H9 (cell line): ENCODE results near the gene PLXNA4. TPM values are rescaled to one million over a fixed set of nuclear protein-coding genes. Genes with fewer than 3 reads are reported as not detected.

Experiments used
- DNase-seq: peaks from one replicate; pipeline ENCODE4 v3.0.0-alpha.2; 2017
- H2AFZ ChIP-seq: one replicate; pipeline ENCODE4 v1.6.1; 2013; ENCODE audit warnings: mild to moderate bottlenecking, low read length, control low read depth, moderate library complexity
- H2AK5ac ChIP-seq: 2 replicates; pipeline ENCODE4 v1.6.1; 2013; ENCODE audit warnings: low read length, control low read depth, mixed read lengths; ENCODE audit not compliant: insufficient read length
- H2BK120ac ChIP-seq: one replicate; pipeline ENCODE4 v1.6.1; 2013; ENCODE audit warnings: low read depth, mild to moderate bottlenecking, low read length, control low read depth, inconsistent platforms; ENCODE audit not compliant: poor library complexity, severe bottlenecking
- H2BK12ac ChIP-seq: 2 replicates; pipeline ENCODE4 v1.6.1; 2013; ENCODE audit warnings: low read length, control low read depth, mixed read lengths, low read depth; ENCODE audit not compliant: insufficient read length
- H2BK15ac ChIP-seq: 2 replicates; pipeline ENCODE4 v1.6.1; 2013; ENCODE audit warnings: low read depth, low read length, control low read depth
- H2BK20ac ChIP-seq: one replicate; pipeline ENCODE4 v1.6.1; 2013; ENCODE audit warnings: low read depth, mild to moderate bottlenecking, low read length, control low read depth, inconsistent platforms; ENCODE audit not compliant: poor library complexity, severe bottlenecking
- H2BK5ac ChIP-seq: 2 replicates; pipeline ENCODE4 v1.6.1; 2013; ENCODE audit warnings: low read length, control low read depth, mixed read lengths; ENCODE audit not compliant: insufficient read length
- H3K14ac ChIP-seq: 2 replicates; pipeline ENCODE4 v1.6.1; 2013; ENCODE audit warnings: low read length, control low read depth; ENCODE audit not compliant: insufficient read depth
- H3K18ac ChIP-seq: 2 replicates; pipeline ENCODE4 v1.6.1; 2013; ENCODE audit warnings: low read depth, mild to moderate bottlenecking, mixed read lengths, low read length, control low read depth; ENCODE audit not compliant: insufficient read length
- H3K23ac ChIP-seq: 2 replicates; pipeline ENCODE4 v1.6.1; 2013; ENCODE audit warnings: low read length, control low read depth, mixed read lengths, low read depth; ENCODE audit not compliant: insufficient read length
- H3K23me2 ChIP-seq: 2 replicates; pipeline ENCODE4 v1.6.1; 2013; ENCODE audit warnings: low read depth, mild to moderate bottlenecking, mixed read lengths, low read length, control low read depth; ENCODE audit not compliant: insufficient read length, poor library complexity, severe bottlenecking
- H3K27ac ChIP-seq: 2 replicates; pipeline ENCODE4 v1.5.1; 2013; ENCODE audit warnings: low read length, control low read depth, mixed read lengths, low read depth; ENCODE audit not compliant: insufficient read length
- H3K27me3 ChIP-seq: 2 replicates; pipeline ENCODE4 v1.6.1; 2013; ENCODE audit warnings: low read length, control low read depth, inconsistent platforms; ENCODE audit not compliant: insufficient read depth
- H3K4ac ChIP-seq: 2 replicates; pipeline ENCODE4 v1.6.1; 2013; ENCODE audit warnings: low read depth, mild to moderate bottlenecking, control low read depth, inconsistent platforms, low read length, moderate library complexity
- H3K4me1 ChIP-seq: 2 replicates; pipeline ENCODE4 v1.6.1; 2013; ENCODE audit warnings: low read length, control low read depth, inconsistent platforms; ENCODE audit not compliant: insufficient read depth
- H3K4me2 ChIP-seq: 2 replicates; pipeline ENCODE4 v1.6.1; 2013; ENCODE audit warnings: low read length, control low read depth, mixed read lengths; ENCODE audit not compliant: insufficient read length, insufficient read depth
- H3K56ac ChIP-seq: 2 replicates; pipeline ENCODE4 v1.6.1; 2013; ENCODE audit warnings: low read depth, mild to moderate bottlenecking, mixed read lengths, low read length, control low read depth; ENCODE audit not compliant: insufficient read length
- H3K79me1 ChIP-seq: 2 replicates; pipeline ENCODE4 v1.6.1; 2013; ENCODE audit warnings: low read depth, mild to moderate bottlenecking, moderate library complexity, low read length, control low read depth, inconsistent platforms; ENCODE audit not compliant: insufficient read depth, poor library complexity, severe bottlenecking
- H3K79me2 ChIP-seq: 2 replicates; pipeline ENCODE4 v1.6.1; 2013; ENCODE audit warnings: low read length, control low read depth, inconsistent platforms; ENCODE audit not compliant: insufficient read depth
- H3K9ac ChIP-seq: 2 replicates; pipeline ENCODE4 v1.6.1; 2013; ENCODE audit warnings: low read length, control low read depth, mixed read lengths; ENCODE audit not compliant: insufficient read length; ENCODE audit errors: extremely low read depth
- H3K9me3 ChIP-seq: one replicate; pipeline ENCODE4 v1.6.1; 2013; ENCODE audit warnings: low read depth, low read length, inconsistent platforms; ENCODE audit not compliant: control insufficient read depth
- H3T11ph ChIP-seq: one replicate; pipeline ENCODE4 v1.6.1; 2013; ENCODE audit warnings: mild to moderate bottlenecking, low read length, control low read depth, inconsistent platforms
- H4K20me1 ChIP-seq: one replicate; pipeline ENCODE4 v1.6.1; 2013; ENCODE audit not compliant: control insufficient read depth, insufficient read length, insufficient read depth
- H4K5ac ChIP-seq: 2 replicates; pipeline ENCODE4 v1.6.1; 2013; ENCODE audit warnings: low read depth, mild to moderate bottlenecking, mixed read lengths, low read length, control low read depth; ENCODE audit not compliant: insufficient read length
- H4K8ac ChIP-seq: replicated peaks from 2 replicates; pipeline ENCODE4 v1.6.1; 2013; ENCODE audit warnings: low read length, control low read depth, mixed read lengths, low read depth; ENCODE audit not compliant: insufficient read length
- H4K91ac ChIP-seq: 2 replicates; pipeline ENCODE4 v1.6.1; 2013; ENCODE audit warnings: low read depth, mild to moderate bottlenecking, moderate library complexity, mixed read lengths, low read length, control low read depth; ENCODE audit not compliant: insufficient read length
- H3K27ac Mint-ChIP-seq, 3 experiments: 2 replicates in 2 of 3; 3 replicates in 1 of 3; pipeline ENCODE4 v1.8.0; 2020 to 2021; ENCODE audit warnings: mixed read lengths in 3 of 3, mild to moderate bottlenecking in 1 of 3, moderate library complexity in 1 of 3
- H3K27me3 Mint-ChIP-seq: 2 replicates; pipeline ENCODE4 v1.8.0; 2021; ENCODE audit warnings: low read depth, mild to moderate bottlenecking, moderate library complexity, mixed read lengths
- H3K36me3 Mint-ChIP-seq, 3 experiments: 2 replicates in 2 of 3; 3 replicates in 1 of 3; pipeline ENCODE4 v1.8.0; 2020 to 2021; ENCODE audit warnings: low read depth in 3 of 3, mixed read lengths in 3 of 3; ENCODE audit not compliant: insufficient read depth in 1 of 3
- H3K4me1 Mint-ChIP-seq, 2 experiments: 2 replicates each; pipeline ENCODE4 v1.8.0; 2020; ENCODE audit warnings: mixed read lengths in 2 of 2
- H3K4me3 Mint-ChIP-seq, 2 experiments: 2 replicates in 1 of 2; 3 replicates in 1 of 2; pipeline ENCODE4 v1.8.0; 2020 to 2021; ENCODE audit warnings: mild to moderate bottlenecking in 2 of 2, mixed read lengths in 2 of 2, moderate library complexity in 1 of 2
- H3K9me3 Mint-ChIP-seq, 2 experiments: 2 replicates in 1 of 2; 3 replicates in 1 of 2; pipeline ENCODE4 v1.8.0; 2020; ENCODE audit warnings: mild to moderate bottlenecking in 2 of 2, mixed read lengths in 2 of 2, moderate library complexity in 1 of 2
- WGBS: extraction: QIAGEN DNeasy Blood & Tissue Kit; methylation state at CpG from one replicate; pipeline ENCODE4 v1.1.7; 2013; ENCODE audit warnings: missing lambda C conversion rate, low lambda C conversion rate, mixed read lengths; ENCODE audit not compliant: insufficient read length; ENCODE audit errors: extremely low coverage; 5-methylcytosine and 5-hydroxymethylcytosine counted together
- total RNA-seq: library from RNA; stranded (reverse); gene quantifications from 2 replicates; pipeline ENCODE4 v1.2.1, GENCODE V29; 2021
- TF ChIP-seq, protein P1 (sequence below): fragments of 200-600 bp; sonication (generic); conservative IDR thresholded peaks from 3 replicates; pipeline ENCODE4 v1.8.0; 2021; ENCODE audit warnings: antibody characterized with exemption, mild to moderate bottlenecking

PLXNA4 gene
- total RNA-seq, 1 experiment from 2014 or later, result 0.35 TPM

- WGBS, result no CpG with 5 or more reads among the region's 5 CpGs
- no peaks in the 10 kb centered on the region; a peak in 1 of 5 replicates for H3K9me3 Mint-ChIP-seq
- H4K8ac ChIP-seq, result no peak overlapping the region
Measured at GRCh38 chr7:132134814-132135445, 441.3 kb downstream of the PLXNA4 start.

More at GRCh38 chr7:132134814-132135445, 441.3 kb downstream of the PLXNA4 start:
- Histone ChIP-seq H3K4me2 (no peak overlapping the region), H3K4ac (no peak overlapping the region), H2AFZ (no peak overlapping the region), H4K20me1 (no peaks in the 10 kb centered on the region), H3K18ac (no peak overlapping the region), H2BK15ac (no peak overlapping the region), H2BK12ac (no peak overlapping the region), H3K9me3 (no peaks in the 10 kb centered on the region), H2BK20ac (no peak overlapping the region), H3K23me2 (no peaks in the 10 kb centered on the region), H2BK5ac (no peak overlapping the region), H3K79me1 (no peaks in the 10 kb centered on the region), H2AK5ac (no peak overlapping the region), H2BK120ac (no peak overlapping the region), H4K91ac (no peak overlapping the region), H3K9ac (no peak overlapping the region), H3T11ph (no peak overlapping the region), H3K4me1 (peaks cover 3% of the 10 kb centered on the region; the same call in 1 of the 2 replicates), H4K5ac (no peak overlapping the region), H3K23ac (no peak overlapping the region), H3K56ac (no peak overlapping the region), H3K27me3 (no peaks in the 10 kb centered on the region), H3K14ac (no peak overlapping the region), H3K79me2 (no peaks in the 10 kb centered on the region), H3K27ac (no peak overlapping the region)
- TF ChIP-seq, protein P1, sequence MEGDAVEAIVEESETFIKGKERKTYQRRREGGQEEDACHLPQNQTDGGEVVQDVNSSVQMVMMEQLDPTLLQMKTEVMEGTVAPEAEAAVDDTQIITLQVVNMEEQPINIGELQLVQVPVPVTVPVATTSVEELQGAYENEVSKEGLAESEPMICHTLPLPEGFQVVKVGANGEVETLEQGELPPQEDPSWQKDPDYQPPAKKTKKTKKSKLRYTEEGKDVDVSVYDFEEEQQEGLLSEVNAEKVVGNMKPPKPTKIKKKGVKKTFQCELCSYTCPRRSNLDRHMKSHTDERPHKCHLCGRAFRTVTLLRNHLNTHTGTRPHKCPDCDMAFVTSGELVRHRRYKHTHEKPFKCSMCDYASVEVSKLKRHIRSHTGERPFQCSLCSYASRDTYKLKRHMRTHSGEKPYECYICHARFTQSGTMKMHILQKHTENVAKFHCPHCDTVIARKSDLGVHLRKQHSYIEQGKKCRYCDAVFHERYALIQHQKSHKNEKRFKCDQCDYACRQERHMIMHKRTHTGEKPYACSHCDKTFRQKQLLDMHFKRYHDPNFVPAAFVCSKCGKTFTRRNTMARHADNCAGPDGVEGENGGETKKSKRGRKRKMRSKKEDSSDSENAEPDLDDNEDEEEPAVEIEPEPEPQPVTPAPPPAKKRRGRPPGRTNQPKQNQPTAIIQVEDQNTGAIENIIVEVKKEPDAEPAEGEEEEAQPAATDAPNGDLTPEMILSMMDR, result no peak
- Mint-ChIP-seq H3K4me3 (no peak overlapping the region), H3K27ac (no peak overlapping the region), H3K27me3 (peaks cover 9% of the 10 kb centered on the region), H3K4me1 (peaks cover 20 to 25% of the 10 kb centered on the region in 2 experiments), H3K36me3 (no peaks in the 10 kb centered on the region; a peak in 1 of 7 replicates)
- DNase-seq, result no peak
